HEK293 (cell line): ENCODE measurements around the gene EPHB1.

ENCODE experiments used
- CTCF ChIA-PET: fragments of 350-600 bp; formaldehyde crosslinking; extraction: SDS; loops from one replicate; lab custom pipeline; 2021; ENCODE audit warnings: antibody characterized with exemption; lab: Yijun Ruan, JAX
- POLR2A ChIA-PET: fragments of 300-600 bp; formaldehyde crosslinking; extraction: SDS; loops from one replicate; lab custom pipeline; 2020; ENCODE audit warnings: antibody characterized with exemption, inconsistent platforms; lab: Yijun Ruan, JAX
- H3K27ac ChIP-seq: fragments of 200-500 bp; sonication (Bioruptor generic); 2 replicates; pipeline ENCODE4 v1.5.1; 2014; ENCODE audit warnings: low read depth, low read length, control low read depth, inconsistent platforms; ENCODE audit errors: extremely low read depth
- H3K36me3 ChIP-seq, 2 experiments: fragments of 200-500 bp in 1 of 2; sonication (Bioruptor generic) in 1 of 2; 1 replicate in 1 of 2; 2 replicates in 1 of 2; pipeline ENCODE4 v1.5.1; 2014 to 2017; ENCODE audit warnings: inconsistent platforms in 2 of 2, low read length in 2 of 2; ENCODE audit not compliant: control insufficient read depth in 2 of 2, insufficient read depth in 1 of 2
- H3K4me1 ChIP-seq: fragments of 200-500 bp; sonication (Bioruptor generic); 2 replicates; pipeline ENCODE4 v1.5.1; 2014; ENCODE audit warnings: mild to moderate bottlenecking, low read length, inconsistent platforms; ENCODE audit not compliant: control insufficient read depth, insufficient read depth
- H3K4me3 ChIP-seq: 2 replicates; pipeline ENCODE4 v1.5.1; 2011; ENCODE audit warnings: low read depth, mild to moderate bottlenecking, control low read depth, low read length, moderate library complexity
- H3K9me3 ChIP-seq: fragments of 200-500 bp; sonication (Bioruptor generic); 2 replicates; pipeline ENCODE4 v1.5.1; 2014; ENCODE audit warnings: low read depth, low read length, inconsistent platforms; ENCODE audit not compliant: control insufficient read depth, insufficient read depth
- HOXA7 ChIP-seq: sonication (generic); formaldehyde crosslinking; IDR thresholded peaks from 2 replicates; pipeline ENCODE4 v1.8.1; 2022; ENCODE audit warnings: missing genetic modification reagents, borderline replicate concordance
- MEIS1 ChIP-seq: sonication (generic); formaldehyde crosslinking; IDR thresholded peaks from 2 replicates; pipeline ENCODE4 v1.8.1; 2022; ENCODE audit warnings: missing genetic modification reagents, mild to moderate bottlenecking, borderline replicate concordance
- RBAK ChIP-seq: fragments of 450-650 bp; formaldehyde crosslinking; IDR thresholded peaks from 2 replicates; pipeline ENCODE4 v1.5.1; 2016; ENCODE audit warnings: missing biosample characterization, missing genetic modification characterization
- ZBTB21 ChIP-seq: fragments of 450-650 bp; formaldehyde crosslinking; IDR thresholded peaks from 2 replicates; pipeline ENCODE4 v1.5.1; 2017; ENCODE audit warnings: missing biosample characterization, missing genetic modification characterization
- ZEB2 ChIP-seq: fragments of 450-650 bp; formaldehyde crosslinking; IDR thresholded peaks from 2 replicates; pipeline ENCODE4 v1.5.1; 2016; ENCODE audit warnings: missing biosample characterization, missing genetic modification characterization
- ZNF132 ChIP-seq: fragments of 450-650 bp; formaldehyde crosslinking; IDR thresholded peaks from 2 replicates; pipeline ENCODE4 v1.5.1; 2017; ENCODE audit warnings: missing biosample characterization, missing genetic modification characterization, borderline replicate concordance
- ZNF146 ChIP-seq: fragments of 450-650 bp; formaldehyde crosslinking; IDR thresholded peaks from 2 replicates; pipeline ENCODE4 v1.5.1; 2016; ENCODE audit warnings: missing biosample characterization, missing genetic modification characterization
- ZNF24 ChIP-seq: fragments of 450-650 bp; formaldehyde crosslinking; IDR thresholded peaks from 2 replicates; pipeline ENCODE4 v1.5.1; 2016; ENCODE audit warnings: missing biosample characterization, missing genetic modification characterization
- ZNF248 ChIP-seq: fragments of 450-650 bp; formaldehyde crosslinking; IDR thresholded peaks from 2 replicates; pipeline ENCODE4 v1.5.1; 2017; ENCODE audit warnings: missing biosample characterization, missing genetic modification characterization
- ZNF501 ChIP-seq: fragments of 450-650 bp; formaldehyde crosslinking; IDR thresholded peaks from 2 replicates; pipeline ENCODE4 v1.5.1; 2016; ENCODE audit warnings: missing biosample characterization, missing genetic modification characterization
- ZNF548 ChIP-seq: fragments of 450-650 bp; formaldehyde crosslinking; IDR thresholded peaks from 2 replicates; pipeline ENCODE4 v1.5.1; 2016; ENCODE audit warnings: missing biosample characterization, missing genetic modification characterization
- ZNF571 ChIP-seq: fragments of 450-650 bp; formaldehyde crosslinking; IDR thresholded peaks from 2 replicates; pipeline ENCODE4 v1.5.0; 2017; ENCODE audit warnings: missing biosample characterization, missing genetic modification characterization
- ZNF623 ChIP-seq: fragments of 450-650 bp; formaldehyde crosslinking; IDR thresholded peaks from 2 replicates; pipeline ENCODE4 v1.5.1; 2016; ENCODE audit warnings: missing biosample characterization, missing genetic modification characterization
- ZSCAN23 ChIP-seq: fragments of 450-650 bp; formaldehyde crosslinking; IDR thresholded peaks from 2 replicates; pipeline ENCODE4 v1.5.1; 2016; ENCODE audit warnings: missing biosample characterization, missing genetic modification characterization
- ZXDB ChIP-seq: fragments of 450-650 bp; formaldehyde crosslinking; IDR thresholded peaks from 2 replicates; pipeline ENCODE4 v1.5.1; 2016; ENCODE audit warnings: missing biosample characterization, missing genetic modification characterization
- TF ChIP-seq, protein P1 (sequence below): fragments of 450-650 bp; formaldehyde crosslinking; IDR thresholded peaks from 2 replicates; pipeline ENCODE4 v1.5.1; 2016; ENCODE audit warnings: missing biosample characterization, missing genetic modification characterization
- TF ChIP-seq, protein P2 (sequence below): fragments of 450-650 bp; formaldehyde crosslinking; IDR thresholded peaks from 2 replicates; pipeline ENCODE4 v1.5.1; 2016; ENCODE audit warnings: missing biosample characterization, missing genetic modification characterization, borderline replicate concordance
- TF ChIP-seq, protein P3 (sequence below): fragments of 450-650 bp; formaldehyde crosslinking; IDR thresholded peaks from 2 replicates; pipeline ENCODE4 v1.5.1; 2017; ENCODE audit warnings: missing biosample characterization, missing genetic modification characterization
- TF ChIP-seq, protein P4 (sequence below): IDR thresholded peaks from 2 replicates; pipeline ENCODE4 v1.6.1; 2011; ENCODE audit warnings: mild to moderate bottlenecking, low read depth, low read length, borderline replicate concordance
- TF ChIP-seq, protein P5 (sequence below): fragments of 450-650 bp; formaldehyde crosslinking; IDR thresholded peaks from 2 replicates; pipeline ENCODE4 v1.5.1; 2016; ENCODE audit warnings: missing biosample characterization, missing genetic modification characterization
- TF ChIP-seq, protein P6 (sequence below): fragments of 450-650 bp; formaldehyde crosslinking; IDR thresholded peaks from 2 replicates; pipeline ENCODE4 v1.5.1; 2016; ENCODE audit warnings: missing biosample characterization, missing genetic modification characterization

EPHB1 gene

DNA sequence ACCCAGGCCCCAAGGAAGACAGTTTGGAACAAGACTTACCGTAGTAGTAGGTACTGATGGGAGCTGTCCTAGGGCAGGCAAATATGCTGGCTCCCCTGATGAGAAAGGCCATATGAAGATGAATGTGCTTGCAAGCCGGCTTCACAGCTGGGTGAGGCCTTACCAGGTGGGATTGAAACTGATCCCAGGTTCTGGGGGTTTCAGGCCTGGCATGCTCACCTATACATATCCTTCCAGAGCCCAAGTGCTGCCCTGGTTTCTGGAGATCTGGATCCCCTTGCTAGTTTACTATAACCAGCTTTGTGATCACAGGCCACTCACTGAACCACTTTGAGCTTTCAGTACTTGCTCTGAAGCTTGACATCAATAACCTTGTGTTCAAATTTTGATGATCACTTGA is 274.3 kb downstream of the EPHB1 start (continued):
- TF ChIP-seq ZNF501 (no peak), ZNF248 (no peak), ZSCAN23 (no peak), MEIS1 (CRISPR knock-in tag) (no peak)
- TF ChIP-seq, all 188 proteins: peak for 0

DNA sequence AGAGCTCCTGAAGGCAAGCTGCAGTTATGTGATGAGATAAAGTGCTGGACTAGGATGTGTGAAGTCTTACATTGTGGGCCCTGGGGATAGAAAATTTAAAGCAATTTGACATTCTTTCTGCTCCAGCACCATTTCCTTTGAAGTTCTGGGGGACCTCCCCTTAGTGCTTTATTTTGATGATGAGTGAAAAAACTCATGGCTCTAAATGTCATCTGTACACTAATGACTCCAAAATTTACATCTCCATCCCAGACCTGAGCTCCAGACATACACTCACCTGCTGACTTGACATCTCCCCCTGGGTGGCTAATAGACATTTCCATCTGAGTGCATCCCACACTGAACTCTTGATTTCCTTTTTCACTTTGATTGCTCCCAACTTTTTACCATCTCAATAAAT is 276.4 kb downstream of the EPHB1 start:
- Histone ChIP-seq H3K4me3 (no peak overlapping the region), H3K4me1 (no peaks in the 10 kb centered on the region), H3K27ac (no peak overlapping the region), H3K36me3 (no peaks in the 10 kb centered on the region), H3K9me3 (no peaks in the 10 kb centered on the region)
- TF ChIP-seq, protein P1, sequence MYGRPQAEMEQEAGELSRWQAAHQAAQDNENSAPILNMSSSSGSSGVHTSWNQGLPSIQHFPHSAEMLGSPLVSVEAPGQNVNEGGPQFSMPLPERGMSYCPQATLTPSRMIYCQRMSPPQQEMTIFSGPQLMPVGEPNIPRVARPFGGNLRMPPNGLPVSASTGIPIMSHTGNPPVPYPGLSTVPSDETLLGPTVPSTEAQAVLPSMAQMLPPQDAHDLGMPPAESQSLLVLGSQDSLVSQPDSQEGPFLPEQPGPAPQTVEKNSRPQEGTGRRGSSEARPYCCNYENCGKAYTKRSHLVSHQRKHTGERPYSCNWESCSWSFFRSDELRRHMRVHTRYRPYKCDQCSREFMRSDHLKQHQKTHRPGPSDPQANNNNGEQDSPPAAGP (tag by site-specific recombination): no peak
- TF ChIP-seq ZBTB21 (tag by site-specific recombination) (no peak), ZNF548 (no peak), ZNF132 (tag by site-specific recombination) (no peak), RBAK (tag by site-specific recombination) (no peak)
- TF ChIP-seq, protein P2, sequence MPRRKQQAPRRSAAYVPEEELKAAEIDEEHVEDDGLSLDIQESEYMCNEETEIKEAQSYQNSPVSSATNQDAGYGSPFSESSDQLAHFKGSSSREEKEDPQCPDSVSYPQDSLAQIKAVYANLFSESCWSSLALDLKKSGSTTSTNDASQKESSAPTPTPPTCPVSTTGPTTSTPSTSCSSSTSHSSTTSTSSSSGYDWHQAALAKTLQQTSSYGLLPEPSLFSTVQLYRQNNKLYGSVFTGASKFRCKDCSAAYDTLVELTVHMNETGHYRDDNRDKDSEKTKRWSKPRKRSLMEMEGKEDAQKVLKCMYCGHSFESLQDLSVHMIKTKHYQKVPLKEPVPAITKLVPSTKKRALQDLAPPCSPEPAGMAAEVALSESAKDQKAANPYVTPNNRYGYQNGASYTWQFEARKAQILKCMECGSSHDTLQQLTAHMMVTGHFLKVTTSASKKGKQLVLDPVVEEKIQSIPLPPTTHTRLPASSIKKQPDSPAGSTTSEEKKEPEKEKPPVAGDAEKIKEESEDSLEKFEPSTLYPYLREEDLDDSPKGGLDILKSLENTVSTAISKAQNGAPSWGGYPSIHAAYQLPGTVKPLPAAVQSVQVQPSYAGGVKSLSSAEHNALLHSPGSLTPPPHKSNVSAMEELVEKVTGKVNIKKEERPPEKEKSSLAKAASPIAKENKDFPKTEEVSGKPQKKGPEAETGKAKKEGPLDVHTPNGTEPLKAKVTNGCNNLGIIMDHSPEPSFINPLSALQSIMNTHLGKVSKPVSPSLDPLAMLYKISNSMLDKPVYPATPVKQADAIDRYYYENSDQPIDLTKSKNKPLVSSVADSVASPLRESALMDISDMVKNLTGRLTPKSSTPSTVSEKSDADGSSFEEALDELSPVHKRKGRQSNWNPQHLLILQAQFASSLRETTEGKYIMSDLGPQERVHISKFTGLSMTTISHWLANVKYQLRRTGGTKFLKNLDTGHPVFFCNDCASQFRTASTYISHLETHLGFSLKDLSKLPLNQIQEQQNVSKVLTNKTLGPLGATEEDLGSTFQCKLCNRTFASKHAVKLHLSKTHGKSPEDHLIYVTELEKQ (tag by site-specific recombination): no peak
- TF ChIP-seq, protein P3, sequence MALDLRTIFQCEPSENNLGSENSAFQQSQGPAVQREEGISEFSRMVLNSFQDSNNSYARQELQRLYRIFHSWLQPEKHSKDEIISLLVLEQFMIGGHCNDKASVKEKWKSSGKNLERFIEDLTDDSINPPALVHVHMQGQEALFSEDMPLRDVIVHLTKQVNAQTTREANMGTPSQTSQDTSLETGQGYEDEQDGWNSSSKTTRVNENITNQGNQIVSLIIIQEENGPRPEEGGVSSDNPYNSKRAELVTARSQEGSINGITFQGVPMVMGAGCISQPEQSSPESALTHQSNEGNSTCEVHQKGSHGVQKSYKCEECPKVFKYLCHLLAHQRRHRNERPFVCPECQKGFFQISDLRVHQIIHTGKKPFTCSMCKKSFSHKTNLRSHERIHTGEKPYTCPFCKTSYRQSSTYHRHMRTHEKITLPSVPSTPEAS (tag by site-specific recombination): no peak
- CTCF ChIA-PET: no interaction called here
- POLR2A ChIA-PET: no interaction called here

DNA sequence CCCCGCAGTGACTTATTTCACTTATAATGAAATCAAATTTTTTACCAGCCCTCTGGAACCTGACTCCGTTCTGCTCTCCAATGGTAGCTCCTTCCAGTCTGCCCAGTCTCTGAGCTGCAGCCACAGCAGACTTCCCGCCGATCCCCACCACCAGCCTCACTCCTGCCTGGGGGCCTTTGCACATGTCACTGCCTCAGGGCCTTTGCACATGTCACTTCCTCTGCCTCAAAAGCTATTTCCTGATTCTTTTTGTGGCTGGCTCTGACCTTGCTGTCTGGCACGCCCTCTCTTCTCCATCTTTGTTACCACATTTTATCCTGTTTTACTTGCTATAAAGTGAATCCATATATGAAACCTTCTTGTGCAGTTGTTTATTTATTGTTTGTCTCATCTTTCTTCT is 277.4 kb downstream of the EPHB1 start:
- Histone ChIP-seq H3K4me3 (no peak overlapping the region), H3K4me1 (no peaks in the 10 kb centered on the region), H3K27ac (no peak overlapping the region), H3K9me3 (no peaks in the 10 kb centered on the region), H3K36me3 (no peaks in the 10 kb centered on the region)
- ChIA-PET POLR2A (no interaction called here), CTCF (no interaction called here)
- TF ChIP-seq ZXDB (tag by site-specific recombination) (no peak), ZNF623 (peak; percentile 68)

DNA sequence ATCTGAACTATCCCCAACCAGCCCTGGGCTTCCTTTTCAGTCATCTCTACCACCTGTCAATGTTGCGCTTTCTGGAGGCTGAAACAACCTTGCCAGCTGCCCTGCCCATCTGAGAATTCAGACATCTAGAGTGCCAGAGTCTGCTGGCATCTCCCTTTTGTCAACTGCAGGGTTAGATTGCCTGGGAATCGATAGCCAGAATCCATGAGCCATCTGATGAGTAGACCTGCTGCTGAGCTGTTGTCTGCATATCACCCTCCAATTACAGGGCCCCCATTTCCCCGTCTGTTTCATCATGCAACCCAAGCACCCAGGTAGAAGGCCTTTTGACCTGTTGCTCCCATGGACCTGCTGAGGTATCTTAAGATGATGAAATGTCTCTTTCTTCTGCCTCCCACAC is 280.1 kb downstream of the EPHB1 start:
- no peaks in the 10 kb centered on the region for H3K9me3 ChIP-seq
- no peak overlapping the region for H3K4me3 ChIP-seq
- CTCF ChIA-PET: no interaction called here
- H3K4me1 ChIP-seq: no peaks in the 10 kb centered on the region
- H3K27ac ChIP-seq: no peak overlapping the region
- H3K36me3 ChIP-seq: no peaks in the 10 kb centered on the region
- POLR2A ChIA-PET: no interaction called here
- TF ChIP-seq, protein P4, sequence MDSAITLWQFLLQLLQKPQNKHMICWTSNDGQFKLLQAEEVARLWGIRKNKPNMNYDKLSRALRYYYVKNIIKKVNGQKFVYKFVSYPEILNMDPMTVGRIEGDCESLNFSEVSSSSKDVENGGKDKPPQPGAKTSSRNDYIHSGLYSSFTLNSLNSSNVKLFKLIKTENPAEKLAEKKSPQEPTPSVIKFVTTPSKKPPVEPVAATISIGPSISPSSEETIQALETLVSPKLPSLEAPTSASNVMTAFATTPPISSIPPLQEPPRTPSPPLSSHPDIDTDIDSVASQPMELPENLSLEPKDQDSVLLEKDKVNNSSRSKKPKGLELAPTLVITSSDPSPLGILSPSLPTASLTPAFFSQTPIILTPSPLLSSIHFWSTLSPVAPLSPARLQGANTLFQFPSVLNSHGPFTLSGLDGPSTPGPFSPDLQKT: no peak
- TF ChIP-seq HOXA7 (no peak), ZNF571 (tag by site-specific recombination) (no peak), ZNF24 (tag by site-specific recombination) (no peak), ZEB2 (no peak), ZNF146 (tag by site-specific recombination) (no peak)
- TF ChIP-seq, protein P5, sequence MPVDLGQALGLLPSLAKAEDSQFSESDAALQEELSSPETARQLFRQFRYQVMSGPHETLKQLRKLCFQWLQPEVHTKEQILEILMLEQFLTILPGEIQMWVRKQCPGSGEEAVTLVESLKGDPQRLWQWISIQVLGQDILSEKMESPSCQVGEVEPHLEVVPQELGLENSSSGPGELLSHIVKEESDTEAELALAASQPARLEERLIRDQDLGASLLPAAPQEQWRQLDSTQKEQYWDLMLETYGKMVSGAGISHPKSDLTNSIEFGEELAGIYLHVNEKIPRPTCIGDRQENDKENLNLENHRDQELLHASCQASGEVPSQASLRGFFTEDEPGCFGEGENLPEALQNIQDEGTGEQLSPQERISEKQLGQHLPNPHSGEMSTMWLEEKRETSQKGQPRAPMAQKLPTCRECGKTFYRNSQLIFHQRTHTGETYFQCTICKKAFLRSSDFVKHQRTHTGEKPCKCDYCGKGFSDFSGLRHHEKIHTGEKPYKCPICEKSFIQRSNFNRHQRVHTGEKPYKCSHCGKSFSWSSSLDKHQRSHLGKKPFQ: no peak
- TF ChIP-seq, protein P6, sequence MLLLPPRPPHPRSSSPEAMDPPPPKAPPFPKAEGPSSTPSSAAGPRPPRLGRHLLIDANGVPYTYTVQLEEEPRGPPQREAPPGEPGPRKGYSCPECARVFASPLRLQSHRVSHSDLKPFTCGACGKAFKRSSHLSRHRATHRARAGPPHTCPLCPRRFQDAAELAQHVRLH (tag by site-specific recombination): no peak
